Pulmonary artery endothelial cell (primary cell): ENCODE data around the gene SRSF5. TPM values are rescaled to one million over a fixed set of nuclear protein-coding genes. Genes with fewer than 3 reads are reported as not detected.

Experiments
- DNase-seq: peaks from one replicate; pipeline ENCODE4 v3.0.0-alpha.2; 2011; ENCODE audit warnings: low read depth, low spot score
- total RNA-seq: library from RNA; depleted of rRNA; stranded (reverse); fragments of >200 nt; gene quantifications from 2 replicates; pipeline ENCODE4 v1.2.3, GENCODE V29; 2014

Gene SRSF5
- total RNA-seq, 1 donor from 2014 or later = 130 TPM

- DNase-seq = no peak
These were observed 3.6 kb downstream of the SRSF5 start for GRCh38 chr14:69770559-69770958.

GRCh38 chr14:69771136-69771535, 4.2 kb downstream of the SRSF5 start:
- DNase-seq = no peak

DNA sequence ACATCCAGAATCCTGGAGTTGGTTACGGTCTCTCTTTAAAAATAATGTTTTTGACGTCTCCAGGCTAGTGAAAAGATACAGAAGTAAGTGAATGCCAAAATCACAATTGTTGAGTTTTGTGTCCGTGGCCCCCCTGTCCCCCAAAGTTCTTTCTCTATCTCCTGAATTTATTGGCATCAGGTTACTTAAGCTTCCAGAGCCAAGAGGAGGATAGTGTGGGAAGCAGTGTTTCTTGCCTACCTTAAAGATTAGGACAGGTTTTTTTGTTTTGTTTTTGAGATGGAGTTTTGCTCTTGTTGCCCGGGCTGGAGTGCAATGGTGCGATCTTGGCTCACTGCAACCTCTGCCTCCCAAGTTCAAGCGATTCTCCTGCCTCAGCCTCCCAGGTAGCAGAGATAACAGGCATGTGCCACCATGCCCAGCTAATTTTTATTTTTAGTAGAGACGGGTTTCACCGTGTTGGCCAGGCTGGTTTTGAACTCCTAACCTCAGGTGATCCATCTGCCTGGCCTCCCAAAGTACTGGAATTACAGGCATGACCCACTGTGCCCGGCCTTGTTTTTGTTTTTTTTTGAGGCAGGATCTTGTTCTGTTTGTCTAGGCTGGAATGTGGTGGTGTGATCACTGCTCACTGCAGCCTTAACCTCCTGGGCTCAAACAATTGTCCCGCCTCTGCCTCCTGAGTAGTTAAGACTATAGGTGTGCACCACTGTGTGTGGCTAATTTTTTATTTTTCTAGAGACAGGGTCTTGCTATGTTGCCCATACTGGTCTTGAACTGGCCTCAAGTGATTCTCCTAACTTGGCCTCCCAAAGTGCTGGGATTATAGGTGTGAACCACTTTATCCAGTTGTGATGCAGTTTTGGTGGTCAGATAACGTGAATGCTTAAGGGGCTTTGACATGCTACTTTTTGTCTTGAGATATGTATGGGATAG, 5.4 kb downstream of the SRSF5 start:
- DNase-seq = no peak

- DNase-seq = no peak
These were observed 6.8 kb downstream of the SRSF5 start for GRCh38 chr14:69773571-69774276.

- no peak for DNase-seq
These were observed 8.1 kb downstream of the SRSF5 start for GRCh38 chr14:69775012-69775411.

GRCh38 chr14:69776875-69777453, 10.0 kb downstream of the SRSF5 start:
- no peak for DNase-seq

DNA sequence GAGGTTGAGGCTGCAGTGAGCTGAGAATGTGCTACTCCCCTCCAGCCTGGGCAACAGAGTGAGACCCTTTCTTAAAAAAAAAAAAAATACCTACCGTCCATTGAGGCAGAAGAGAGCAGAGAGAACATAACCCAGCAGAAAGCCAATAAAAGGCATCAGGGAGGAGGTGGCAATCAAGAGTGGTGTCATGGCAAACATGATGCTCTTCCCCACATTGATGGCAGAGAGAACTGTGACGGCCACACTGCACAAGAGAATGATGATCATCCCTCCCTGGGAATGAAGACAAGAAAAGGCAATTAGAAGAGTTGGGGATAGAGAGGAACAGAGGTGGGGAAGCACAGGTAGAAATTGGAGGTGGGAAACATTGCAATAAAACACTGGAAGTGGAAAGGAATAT, 12.1 kb downstream of the SRSF5 start:
- no peak for DNase-seq

GRCh38 chr14:69780092-69780491, 13.2 kb downstream of the SRSF5 start:
- DNase-seq = no peak

DNA sequence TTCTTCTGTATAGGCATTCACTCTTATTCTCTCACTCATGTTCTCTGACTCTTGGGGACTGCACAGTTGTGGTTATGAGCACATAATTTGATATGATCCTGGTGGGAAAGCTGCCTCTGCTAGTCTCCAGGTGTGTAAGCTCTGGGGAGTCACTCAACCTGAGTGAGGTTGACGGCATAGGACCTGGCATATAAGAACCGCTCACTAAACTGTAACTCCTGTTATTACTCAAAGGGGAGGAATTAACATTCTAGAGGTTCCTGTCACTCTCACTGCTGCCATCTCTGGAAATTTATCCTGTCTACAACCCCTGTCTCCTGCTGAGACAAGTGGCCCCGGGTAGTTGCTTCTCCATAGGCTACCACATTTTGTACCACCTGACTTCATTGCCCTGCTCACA, 14.0 kb downstream of the SRSF5 start:
- no peak for DNase-seq

GRCh38 chr14:69784942-69785341, 18.0 kb downstream of the SRSF5 start:
- no peak for DNase-seq

- DNase-seq = no peak
These were observed 19.7 kb downstream of the SRSF5 start for GRCh38 chr14:69786603-69787002.

DNA sequence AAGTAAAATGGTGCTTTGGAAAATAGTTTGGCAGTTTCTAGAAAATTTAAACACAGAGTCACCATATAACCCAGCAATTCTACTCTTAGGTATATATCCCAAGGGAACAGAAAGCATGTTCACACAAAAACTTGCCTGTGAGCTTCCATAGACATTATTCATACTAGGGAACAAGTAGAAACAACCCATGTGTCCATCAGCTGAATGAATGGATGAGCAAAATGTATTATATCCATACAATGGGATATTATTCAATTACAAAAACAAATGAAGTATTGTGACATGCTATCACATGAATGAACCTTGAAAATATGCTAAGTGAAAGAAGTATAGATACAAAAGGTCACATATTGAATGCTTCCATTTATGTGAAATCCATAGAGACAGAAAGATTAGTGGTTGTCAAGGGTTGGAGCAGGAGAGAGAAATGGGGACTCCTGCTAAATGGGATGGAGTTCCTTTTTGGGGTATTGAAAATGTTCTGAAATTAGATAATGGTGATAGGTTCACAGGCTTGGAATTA, 22.2 kb downstream of the SRSF5 start:
- DNase-seq = no peak

- no peak for DNase-seq
These were observed 26.0 kb downstream of the SRSF5 start for GRCh38 chr14:69792887-69793421.

- DNase-seq = no peak
These were observed 27.8 kb downstream of the SRSF5 start for GRCh38 chr14:69794791-69795190.

- no peak for DNase-seq
These were observed 28.7 kb downstream of the SRSF5 start for GRCh38 chr14:69795691-69796090.

DNA sequence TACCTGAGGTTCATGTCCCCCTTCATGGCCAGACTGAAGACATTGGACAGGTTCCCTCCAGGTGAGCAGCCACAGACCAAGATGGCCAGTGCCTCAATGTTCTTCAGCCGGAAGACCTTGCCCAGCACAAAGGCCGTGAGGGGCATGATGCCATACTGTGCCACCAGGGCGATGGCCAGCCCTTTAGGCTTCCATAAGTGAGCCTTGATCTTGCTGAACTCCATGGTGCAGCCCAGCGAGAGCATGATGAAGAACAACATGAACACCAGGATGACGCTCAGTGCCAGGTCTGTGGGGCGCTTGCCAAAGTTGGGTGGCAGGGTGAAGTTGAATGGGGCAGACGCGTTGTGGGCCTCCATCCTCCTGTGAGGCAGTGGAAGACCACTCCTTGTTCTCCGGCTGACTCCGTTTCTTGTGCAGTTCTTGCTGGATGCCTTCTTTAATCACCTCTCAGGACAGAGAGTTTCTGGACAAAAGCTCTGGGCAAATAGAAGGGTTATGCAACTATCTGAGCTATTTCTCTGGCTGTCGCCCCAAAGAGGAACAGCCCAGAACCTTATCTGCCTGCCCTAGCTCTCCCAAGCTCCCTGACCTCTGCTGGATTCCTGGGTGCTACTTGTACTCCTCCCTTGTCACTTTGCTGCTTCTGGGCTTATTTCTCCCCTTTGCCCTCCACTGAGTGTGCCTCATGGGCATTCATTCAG, 30.0 kb downstream of the SRSF5 start, which contains the start of gene SLC10A1:
TSS of gene SLC10A1 (minus strand) at position 445 of the 704 bp plus-strand sequence. CDS start at position 359, 86 bp downstream.
- DNase-seq = no peak

GRCh38 chr14:69797573-69798338, 30.8 kb downstream of the SRSF5 start:
- DNase-seq = no peak

DNA sequence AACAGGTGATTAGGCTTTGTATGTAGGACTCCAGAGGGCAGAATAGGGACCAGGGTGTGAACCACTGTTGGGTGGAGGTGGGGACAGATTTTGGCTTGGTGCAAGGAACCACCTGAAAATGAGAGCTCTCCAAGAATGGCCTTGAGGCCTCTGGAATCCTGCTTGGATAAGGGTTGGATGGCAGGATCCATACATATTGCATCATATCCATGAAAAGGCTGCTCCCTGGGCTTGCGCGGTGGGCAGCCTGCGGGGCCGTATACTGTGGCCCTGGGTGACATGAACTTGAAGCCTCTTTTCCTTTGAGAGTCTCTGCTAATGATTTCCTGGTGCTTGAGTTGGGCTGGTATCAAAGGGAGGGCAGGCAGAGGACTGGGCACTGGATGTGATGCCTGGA, 31.4 kb downstream of the SRSF5 start:
- DNase-seq = no peak

DNA sequence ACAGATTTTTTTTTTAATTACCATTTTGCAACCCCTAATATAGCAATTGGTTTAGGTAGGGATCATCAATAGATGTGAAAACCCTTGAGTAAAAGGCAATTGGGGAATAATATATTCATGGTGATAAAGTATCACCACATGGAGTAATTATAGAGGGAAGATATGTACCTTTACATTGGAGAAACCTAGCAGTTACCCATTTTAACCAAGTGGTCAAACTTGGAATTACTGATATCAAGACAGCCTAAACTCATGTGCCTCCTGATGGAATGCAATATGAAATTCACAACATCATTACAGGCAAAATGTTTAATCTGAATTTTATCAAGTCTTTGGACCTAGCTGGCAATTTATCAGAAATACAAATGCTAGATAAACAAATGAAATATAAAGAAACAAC, 36.8 kb downstream of the SRSF5 start:
- DNase-seq = no peak

DNA sequence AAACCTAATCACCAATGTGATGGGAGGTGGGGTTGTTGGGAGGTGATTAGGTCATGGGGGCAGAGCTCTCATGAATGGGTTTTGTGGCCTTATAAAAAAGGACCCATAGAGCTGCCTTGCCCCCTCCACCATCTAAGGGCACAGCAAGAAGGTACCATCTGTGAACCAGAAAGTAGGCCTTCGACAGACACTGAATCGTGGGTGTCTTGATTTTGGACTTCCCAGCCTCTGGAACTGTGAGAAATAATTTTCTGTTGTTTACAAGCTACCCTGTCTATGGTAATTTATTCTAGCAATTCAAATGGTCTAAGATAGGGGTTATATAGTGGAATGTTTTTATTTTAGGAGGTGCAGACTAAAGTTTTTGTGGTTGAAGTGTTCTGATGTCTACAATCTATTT, 38.0 kb downstream of the SRSF5 start:
- DNase-seq = no peak
